Measurements from ENCODE around the gene ZNF490.
"Not testable (repeated sequence)": the region's sequence is repeated elsewhere in the genome, so short reads cannot be mapped to it uniquely, and the experiment has no call there.

Gene ZNF490

GRCh38 chr19:12567951-12568350, 42.7 kb downstream of the ZNF490 start:
- TF ChIP-seq CTCF (IDR thresholded peaks at IDR 0.05; ENCODE audit: borderline replicate concordance, insufficient read depth, low read depth, low read length): no peak
- no peak overlapping the region for H3K4me3 ChIP-seq (ENCODE audit: low read depth, low read length)

- not testable (repeated sequence) for H3K4me3 ChIP-seq (ENCODE audit: low read depth, low read length)
Observed at GRCh38 chr19:12566380-12566779, 44.2 kb downstream of the ZNF490 start.

GRCh38 chr19:12564016-12564664, 46.5 kb downstream of the ZNF490 start:
- TF ChIP-seq CTCF (IDR thresholded peaks at IDR 0.05; ENCODE audit: borderline replicate concordance, insufficient read depth, low read depth, low read length): peak; percentile 98
- no peak overlapping the region for H3K4me3 ChIP-seq (ENCODE audit: low read depth, low read length)

GRCh38 chr19:12555456-12555930, 55.1 kb downstream of the ZNF490 start:
- H3K4me3 ChIP-seq (ENCODE audit: low read depth, low read length): no peak overlapping the region
- TF ChIP-seq CTCF (IDR thresholded peaks at IDR 0.05; ENCODE audit: borderline replicate concordance, insufficient read depth, low read depth, low read length): no peak

- TF ChIP-seq CTCF (IDR thresholded peaks at IDR 0.05; ENCODE audit: borderline replicate concordance, insufficient read depth, low read depth, low read length): no peak
- peak within 1 kb of the TSS; percentile 95 for H3K4me3 ChIP-seq (ENCODE audit: low read depth, low read length)
Observed at GRCh38 chr19:12551060-12551832, 59.4 kb downstream of the ZNF490 start, which contains the start of gene ZNF564. Gene ZNF564 (minus strand): TSS chr19:12551482. CDS start chr19:12551332, 150 bp downstream.

- no peak overlapping the region for H3K4me3 ChIP-seq (ENCODE audit: low read depth, low read length)
- TF ChIP-seq CTCF (IDR thresholded peaks at IDR 0.05; ENCODE audit: borderline replicate concordance, insufficient read depth, low read depth, low read length): no peak
Observed at GRCh38 chr19:12546903-12547302, 63.7 kb downstream of the ZNF490 start.

- no peak overlapping the region for H3K4me3 ChIP-seq (ENCODE audit: low read depth, low read length)
- TF ChIP-seq CTCF (IDR thresholded peaks at IDR 0.05; ENCODE audit: borderline replicate concordance, insufficient read depth, low read depth, low read length): no peak
Observed at GRCh38 chr19:12546068-12546467, 64.5 kb downstream of the ZNF490 start.
